Activated T-helper 1 cell treated with Interleukin-2 at 50 U/mL for 16 hours (primary cell): Measurements from ENCODE around the gene ANKS1A.
"Not testable (repeated sequence)": the region's sequence is repeated elsewhere in the genome, so short reads cannot be mapped to it uniquely, and the experiment has no call there.

ENCODE experiments used
- DNase-seq: peaks from one replicate; pipeline ENCODE4 v3.0.0-alpha.2; 2020; ENCODE audit warnings: low read depth

ANKS1A gene

GRCh38 chr6:34917626-34918285 lies 28.7 kb downstream of the ANKS1A start:
- DNase-seq, result no peak

GRCh38 chr6:34919651-34920050 lies 30.6 kb downstream of the ANKS1A start:
- no peak for DNase-seq

- DNase-seq, result no peak
Observed at GRCh38 chr6:34920097-34920496, 31.0 kb downstream of the ANKS1A start.

DNA sequence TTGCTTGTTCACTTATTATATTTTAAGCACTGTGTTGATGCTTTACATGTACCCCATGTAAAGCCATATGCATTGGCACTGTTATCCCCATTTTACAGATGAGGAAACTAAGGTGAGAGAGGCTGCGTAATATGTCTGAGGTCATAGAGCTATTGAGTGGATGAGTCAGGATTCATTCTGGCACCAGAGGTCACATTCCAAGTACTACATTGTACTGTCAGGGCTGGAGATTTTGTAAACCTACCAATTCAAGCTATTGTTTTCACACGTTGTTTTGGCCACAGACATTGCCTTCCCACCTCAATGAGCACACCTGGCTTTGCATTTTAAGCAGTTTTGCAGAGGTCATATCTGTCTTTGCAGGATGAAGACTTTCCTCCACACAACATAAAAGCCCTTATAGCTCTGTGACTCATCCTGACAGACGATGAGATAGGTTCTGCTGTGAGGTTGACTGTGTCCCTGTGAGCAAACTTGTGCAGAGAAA lies 33.2 kb downstream of the ANKS1A start:
- DNase-seq, result no peak

DNA sequence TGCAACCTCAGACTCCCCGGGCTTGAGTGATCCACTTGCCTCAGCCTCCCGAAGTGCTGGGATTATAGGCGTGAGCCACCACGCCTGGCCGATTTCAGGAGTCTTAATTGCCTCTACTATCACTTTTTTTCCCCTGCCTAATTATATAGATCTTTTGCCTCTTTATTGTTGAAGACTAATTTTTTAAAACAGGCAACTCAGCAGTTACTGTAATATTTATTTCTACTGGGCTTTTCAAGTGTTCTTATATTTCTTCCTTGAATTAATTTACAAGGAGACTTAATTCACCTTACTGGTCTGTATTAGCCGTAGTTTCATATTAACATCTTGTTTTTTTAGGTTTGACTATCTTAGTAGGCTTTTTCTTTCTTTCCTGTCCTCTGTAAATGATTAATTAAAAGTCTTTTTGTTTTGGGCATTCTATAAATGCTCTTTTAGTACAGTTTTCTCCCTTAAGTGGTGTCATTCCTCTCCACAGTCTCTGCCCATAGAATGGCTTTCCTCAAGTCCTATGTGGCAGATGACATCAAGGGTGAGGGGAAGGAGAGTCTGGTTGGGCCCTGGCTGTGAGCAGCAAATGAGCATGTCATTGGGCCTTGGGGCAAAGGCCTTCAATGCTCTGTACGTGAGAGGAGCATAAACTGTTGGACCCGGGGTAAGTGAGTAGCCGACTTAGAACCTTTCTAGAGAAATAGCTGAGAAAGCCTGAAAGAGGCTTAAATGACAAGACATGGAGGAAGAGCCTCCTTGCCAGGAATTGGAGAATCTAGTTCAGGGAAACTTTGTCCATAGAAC lies 36.0 kb downstream of the ANKS1A start:
- no peak for DNase-seq

DNA sequence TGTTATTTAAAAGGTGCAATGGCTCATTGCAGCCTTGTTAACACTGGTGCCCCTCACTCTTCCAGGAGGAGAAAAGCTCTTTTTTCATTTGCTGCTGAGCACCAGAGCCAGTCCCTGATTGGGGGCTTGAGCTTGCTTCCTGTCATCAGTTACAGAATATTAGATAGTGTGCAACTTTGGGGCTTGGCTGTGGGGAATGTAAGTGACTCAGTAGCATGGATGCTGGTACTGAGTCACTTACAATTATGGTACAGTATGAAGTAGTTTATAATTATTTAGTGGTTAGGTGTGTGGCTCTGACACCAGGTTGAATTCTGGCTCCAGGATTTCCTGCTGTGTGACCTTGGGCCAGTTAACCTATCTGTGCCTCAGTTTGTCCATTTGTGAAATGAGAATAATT lies 37.6 kb downstream of the ANKS1A start:
- no peak for DNase-seq

GRCh38 chr6:34928220-34928619 lies 39.2 kb downstream of the ANKS1A start:
- no peak for DNase-seq

DNA sequence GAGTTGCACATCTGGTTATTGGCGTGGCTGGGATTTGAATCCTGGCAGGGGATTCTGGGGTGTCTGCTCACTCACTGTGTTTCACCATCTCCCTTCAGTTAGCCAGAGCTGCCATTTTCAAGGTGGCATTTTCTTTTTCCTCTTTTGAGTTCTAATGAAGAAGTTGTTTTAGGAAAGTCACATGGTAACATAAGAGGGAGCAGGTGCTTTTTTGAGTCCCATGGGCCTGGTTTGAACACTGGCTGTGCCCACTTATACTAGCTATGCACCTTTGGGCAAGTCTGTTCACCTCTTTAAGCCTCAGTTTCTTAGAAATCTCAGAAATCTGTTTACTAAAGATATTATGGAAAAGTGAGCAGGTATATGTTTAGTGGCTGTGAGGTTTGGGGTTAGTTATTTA lies 39.6 kb downstream of the ANKS1A start:
- no peak for DNase-seq

GRCh38 chr6:34929241-34929978 lies 40.4 kb downstream of the ANKS1A start:
- no peak for DNase-seq

DNA sequence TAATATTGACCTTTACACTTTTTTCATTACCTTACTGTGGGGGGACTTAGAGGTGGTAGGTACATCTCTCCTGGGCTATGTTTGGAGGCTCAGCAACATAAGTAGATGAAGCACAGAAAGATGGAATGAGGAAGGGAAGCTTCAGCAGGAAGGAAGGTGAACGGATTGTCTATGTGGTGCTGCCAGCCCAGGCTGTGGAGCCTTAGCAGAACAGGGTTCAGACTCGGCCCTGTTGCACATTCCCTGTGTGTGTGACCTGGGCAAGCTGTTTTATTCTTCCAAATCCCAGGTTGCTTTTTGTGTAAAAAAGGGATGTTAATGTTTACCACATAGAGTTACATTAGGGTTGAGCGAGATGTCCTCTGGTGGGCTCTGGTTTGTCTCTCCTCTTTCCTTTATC lies 41.2 kb downstream of the ANKS1A start:
- DNase-seq, result no peak

DNA sequence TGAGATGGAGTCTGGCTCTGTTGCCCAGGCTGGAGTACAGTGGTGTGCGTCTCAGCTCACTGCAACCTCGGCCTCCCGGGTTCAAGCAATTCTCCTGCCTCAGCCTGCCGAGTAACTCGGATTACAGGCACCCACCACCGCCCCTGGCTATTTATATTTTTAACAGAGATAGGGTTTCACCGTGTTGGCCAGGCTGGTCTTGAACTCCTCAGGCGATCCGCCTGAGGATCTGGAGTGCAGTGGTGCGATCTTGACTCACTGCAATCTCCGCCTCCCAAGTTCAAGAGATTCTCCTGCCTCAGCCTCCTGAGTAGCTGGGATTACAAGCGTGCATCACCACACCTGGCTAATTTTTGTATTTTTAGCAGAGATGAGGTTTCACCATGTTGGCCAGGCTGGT lies 43.1 kb downstream of the ANKS1A start:
- not testable (repeated sequence) for DNase-seq

DNA sequence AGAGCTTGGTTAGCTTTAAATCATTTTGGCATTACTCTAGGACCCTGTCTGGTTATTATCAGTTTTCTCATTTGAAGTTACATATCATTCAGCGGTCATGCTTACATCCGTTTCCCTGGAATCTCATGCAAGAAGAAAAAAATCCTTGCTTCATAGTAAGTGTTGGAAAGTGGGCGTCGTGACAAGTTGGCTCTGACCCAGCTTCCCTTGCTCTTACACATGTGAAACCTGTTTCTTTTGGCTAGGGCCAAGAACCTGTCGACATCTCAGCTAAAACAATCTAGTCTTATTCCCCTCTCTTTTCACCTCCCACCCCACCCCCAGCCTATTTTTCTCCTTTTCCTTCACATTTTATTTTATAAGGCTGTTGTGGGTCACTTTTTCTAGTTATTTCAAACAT lies 45.5 kb downstream of the ANKS1A start:
- no peak for DNase-seq

DNA sequence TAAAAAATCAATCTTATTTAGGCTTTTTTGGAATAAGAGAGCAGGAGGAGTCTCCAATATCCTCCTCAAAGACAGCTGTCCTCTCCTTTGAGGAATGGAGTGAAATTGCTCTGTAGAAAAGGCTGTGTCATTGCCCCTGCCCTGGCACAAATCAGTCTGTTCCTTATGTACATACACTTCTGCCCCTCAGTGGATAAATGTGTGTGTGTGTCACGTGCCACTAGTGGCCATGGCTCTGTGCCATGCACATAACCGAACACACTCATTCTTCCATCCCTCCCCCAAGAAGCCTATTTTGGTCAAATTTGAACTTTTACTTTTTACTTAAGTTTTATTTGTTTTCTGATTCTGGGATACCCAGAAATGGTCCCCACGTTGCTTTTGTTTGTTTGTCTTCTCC lies 49.2 kb downstream of the ANKS1A start:
- no peak for DNase-seq

DNA sequence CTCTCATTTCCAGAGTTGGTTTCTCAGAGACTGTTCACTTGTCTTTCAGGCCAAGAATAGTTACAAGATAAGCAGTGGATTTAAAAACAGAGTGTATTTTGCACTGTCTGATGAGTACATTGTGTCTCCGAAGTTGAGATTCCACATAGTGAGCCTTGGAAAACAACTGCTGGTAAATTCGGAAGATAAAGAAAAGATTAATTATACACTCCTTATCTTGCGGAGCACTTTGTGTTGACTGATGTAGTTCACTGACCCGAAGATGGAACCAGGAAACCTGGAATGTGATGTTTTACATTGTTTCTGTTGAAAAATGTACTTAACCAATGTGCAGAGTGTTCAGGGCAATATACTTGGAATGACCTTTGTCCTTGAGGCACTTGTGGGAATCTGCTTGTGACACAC lies 51.0 kb downstream of the ANKS1A start:
- DNase-seq, result no peak

GRCh38 chr6:34941421-34941820 lies 52.4 kb downstream of the ANKS1A start:
- no peak for DNase-seq

DNA sequence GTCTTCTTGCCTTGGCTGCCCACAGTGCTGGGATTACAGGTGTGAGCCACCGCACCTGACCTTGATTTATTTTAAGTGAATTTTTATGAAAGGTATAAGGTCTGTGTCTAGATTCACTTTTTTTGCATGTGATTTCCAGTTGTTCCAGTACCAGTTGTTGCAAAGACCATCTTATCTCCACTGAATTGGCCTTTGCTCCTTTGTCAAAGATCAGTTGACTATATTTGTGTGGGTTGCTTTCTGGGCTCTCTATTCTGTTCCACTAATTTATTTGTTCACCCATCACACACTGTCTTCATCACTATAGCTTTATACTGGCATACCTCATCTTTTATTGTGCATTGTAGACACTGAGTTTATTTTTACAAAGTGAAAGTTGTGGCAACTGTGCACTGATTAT lies 56.3 kb downstream of the ANKS1A start:
- DNase-seq, result no peak

GRCh38 chr6:34947561-34947960 lies 58.5 kb downstream of the ANKS1A start:
- DNase-seq, result no peak

DNA sequence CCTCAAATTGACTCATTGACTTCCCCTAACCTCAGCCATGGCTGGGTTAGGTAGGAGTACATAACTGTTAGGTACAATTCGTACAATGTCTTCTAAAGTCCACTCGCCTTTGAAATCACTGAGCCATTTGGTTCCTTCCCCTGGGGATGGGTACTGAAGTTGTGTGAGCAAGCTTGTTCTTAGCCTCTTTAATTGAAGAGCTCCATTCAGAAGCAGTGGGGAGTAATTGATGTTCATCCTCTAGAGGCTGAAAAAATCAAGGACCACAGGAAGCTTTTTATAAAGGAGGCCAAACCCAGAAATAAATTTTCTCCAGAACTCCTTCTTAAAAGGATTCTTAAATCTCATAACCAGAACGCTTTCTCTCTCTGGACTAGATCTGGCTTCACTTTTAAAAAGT lies 60.6 kb downstream of the ANKS1A start:
- no peak for DNase-seq

DNA sequence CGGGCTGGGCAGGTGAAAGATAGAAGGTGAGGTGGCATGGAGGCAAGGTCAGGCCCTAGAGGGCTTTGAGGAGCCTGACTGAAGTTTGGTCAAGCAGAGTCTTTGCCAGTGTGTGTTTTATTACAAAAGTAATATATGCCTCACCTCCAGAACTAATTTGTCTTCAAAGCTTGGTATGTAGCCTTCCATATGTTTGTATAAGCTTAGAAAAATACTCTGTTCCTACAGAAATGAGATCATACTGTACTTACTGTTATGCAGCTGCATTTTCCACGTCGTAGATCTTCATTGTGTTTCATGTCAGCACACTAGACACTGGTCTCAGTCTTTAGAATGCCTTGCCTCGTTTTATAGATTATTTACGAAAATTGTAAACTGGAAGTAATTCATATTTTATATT lies 61.8 kb downstream of the ANKS1A start:
- DNase-seq, result no peak

- no peak for DNase-seq
Observed at GRCh38 chr6:34951731-34952130, 62.7 kb downstream of the ANKS1A start.

DNA sequence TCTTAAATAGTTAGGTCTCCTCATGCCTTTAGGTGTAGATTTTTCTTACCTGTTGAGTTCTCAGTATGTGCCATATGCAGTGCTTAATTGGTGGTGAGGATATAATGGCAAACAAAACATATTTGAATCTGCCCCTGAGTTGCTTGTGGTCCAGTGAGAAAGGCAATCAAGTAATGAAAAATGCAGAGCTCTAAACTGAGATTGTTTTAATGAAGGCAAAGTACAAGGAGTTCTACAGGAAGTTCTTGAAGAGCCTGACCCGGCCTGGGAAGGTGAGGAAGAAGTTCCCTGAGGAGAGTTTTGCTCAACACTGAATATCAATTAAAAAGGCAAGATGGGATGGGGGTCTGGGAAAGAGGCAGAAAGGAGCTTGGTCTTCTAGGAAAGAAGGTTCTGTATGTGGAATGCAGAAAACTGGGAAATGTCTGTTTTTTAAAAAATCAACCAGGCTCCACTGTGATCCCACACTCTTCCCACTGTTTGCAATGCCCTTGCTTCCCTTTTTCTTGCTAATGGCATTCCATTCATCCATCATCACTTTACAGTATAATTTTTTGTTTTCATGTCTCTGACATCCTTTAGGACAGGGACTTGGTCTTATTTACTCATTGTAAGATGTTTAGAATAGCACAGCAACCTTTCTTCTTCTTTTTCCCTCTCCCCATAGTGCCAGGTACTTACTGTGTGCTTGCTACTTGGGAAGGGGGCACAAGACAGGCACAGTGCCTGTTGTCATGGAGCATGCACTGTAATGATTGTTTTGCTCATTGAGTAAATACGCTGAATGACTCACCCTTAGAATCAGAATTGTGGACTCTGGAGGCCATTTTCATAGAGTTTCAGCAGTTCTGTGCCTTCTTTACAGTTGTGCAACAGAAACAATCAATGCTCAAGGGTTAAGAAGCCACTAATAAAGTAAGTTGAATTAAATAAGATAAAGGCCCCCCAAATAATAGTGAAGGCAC lies 64.3 kb downstream of the ANKS1A start:
- no peak for DNase-seq

DNA sequence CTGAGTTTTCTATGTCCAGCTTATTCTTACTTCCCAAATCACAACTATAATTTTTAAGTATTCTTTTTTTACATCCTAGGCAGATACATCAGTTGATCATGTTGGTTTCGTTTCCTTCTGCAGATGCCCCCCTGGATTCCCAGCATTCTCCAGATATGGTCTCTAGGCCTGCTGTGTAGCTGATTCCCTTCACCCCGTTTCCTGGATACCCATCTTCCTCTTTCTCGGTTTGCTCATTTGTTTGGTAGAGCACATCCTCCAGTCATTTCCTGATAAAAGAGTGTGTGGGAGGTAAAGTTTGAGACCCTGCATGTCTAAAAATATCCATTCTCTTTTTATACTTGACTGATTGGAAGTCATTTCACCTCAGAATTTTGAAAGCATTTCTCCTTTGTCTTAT lies 66.4 kb downstream of the ANKS1A start:
- DNase-seq, result no peak
